GM18873 (cell line): Measurements from ENCODE around the gene CKS1B.

Experiments used
- ATAC-seq: cut with Tn5 transposase; IDR thresholded peaks from one replicate; pipeline ENCODE4 v1.9.1; 2021; ENCODE audit warnings: mild to moderate bottlenecking, moderate library complexity, moderate number of reproducible peaks; ENCODE audit not compliant: unreplicated experiment, low FRiP score

Gene CKS1B

DNA sequence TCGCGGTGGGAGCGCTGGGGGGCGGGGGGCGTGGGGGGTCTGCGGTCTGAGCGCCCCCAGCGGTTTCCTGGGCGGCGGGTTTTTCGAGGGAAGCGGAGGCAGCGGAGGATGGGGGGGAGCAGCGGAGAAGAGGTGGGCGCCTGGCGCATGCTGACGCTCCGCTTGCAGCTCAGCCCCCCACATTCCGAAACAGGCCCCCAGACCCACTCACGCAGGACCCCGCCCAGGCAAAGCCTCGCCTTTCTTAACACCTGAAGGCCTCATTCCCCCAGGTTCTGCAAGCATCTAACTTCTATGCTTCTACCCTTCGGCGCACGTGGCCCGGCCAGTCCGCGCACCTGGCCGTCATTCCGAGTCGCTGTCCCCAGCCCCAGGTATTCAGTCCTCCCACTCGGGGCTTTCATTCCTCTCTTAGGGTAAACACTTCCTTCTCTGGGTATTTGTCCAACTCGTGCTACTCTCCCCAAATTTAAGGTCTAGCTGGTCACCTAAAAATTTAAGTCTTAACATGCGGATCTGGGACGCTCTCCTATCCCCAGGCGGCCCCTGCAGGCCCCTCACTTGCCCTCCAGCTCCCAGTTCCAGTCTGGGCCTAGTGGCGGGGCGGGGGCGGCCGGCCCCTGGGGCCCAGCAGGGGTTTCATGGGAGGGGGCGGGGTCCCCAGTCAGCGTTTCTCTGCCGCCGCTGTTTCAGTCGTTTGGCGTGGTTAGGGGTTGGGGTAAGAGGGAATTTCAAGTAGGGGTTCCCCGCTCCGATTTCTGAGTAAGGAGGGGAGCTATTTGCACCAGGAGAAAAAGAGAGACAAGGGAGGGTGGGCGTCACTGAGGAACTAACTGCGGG is 25.3 kb downstream of the CKS1B start:
- ATAC-seq: no peak

GRCh38 chr1:155000411-155000725 is 25.9 kb downstream of the CKS1B start:
- no peak for ATAC-seq

DNA sequence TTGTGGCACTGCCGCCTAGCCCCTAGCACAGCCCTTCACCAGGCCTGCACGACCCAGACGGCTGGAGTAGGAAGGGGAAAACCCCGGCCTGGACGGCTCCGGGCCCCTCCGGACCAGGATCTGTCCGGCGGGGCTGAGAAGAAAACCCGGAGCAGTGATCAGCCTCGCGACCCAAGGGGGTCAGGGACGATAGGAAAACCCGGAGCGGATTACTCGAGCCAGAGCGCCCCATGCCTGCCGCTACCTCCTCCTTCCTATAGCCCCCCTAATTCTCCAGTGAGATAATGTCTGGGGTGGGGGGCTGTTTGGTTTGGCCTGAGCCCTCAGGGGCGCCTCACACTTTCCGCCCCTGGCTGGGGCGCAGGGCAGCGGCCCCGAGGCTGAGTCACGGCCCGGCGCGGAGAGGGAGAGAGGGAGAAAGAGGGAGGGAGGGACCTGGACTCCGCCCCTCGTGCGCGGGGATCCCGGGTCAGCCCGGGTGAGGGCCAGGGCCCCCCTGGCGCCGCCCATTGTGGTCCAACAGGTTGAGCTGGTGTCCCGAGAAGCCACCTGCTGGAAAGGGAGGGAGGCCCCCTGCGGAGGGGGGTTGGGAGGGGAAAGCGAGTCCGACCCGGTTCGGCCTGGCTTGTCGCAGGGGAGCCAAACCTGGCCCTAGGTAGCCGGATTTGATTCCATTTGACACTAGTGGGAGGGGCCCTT is 26.4 kb downstream of the CKS1B start:
- peak; percentile 31 for ATAC-seq

DNA sequence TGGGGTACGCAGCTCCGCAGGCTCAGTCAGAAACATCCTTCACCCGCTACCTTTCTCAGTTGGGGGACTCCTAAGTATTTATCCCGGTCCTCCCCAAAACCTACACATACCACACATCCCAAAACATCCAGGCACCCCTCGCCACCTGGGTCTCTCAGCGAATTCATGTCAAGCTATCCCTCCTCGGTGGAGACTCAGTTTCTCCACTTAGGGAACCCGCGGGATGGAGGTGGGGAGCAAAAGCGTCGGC is 26.9 kb downstream of the CKS1B start:
- no peak for ATAC-seq

- ATAC-seq: peak; percentile 50
Observed at GRCh38 chr1:155001675-155002463, 27.4 kb downstream of the CKS1B start.

DNA sequence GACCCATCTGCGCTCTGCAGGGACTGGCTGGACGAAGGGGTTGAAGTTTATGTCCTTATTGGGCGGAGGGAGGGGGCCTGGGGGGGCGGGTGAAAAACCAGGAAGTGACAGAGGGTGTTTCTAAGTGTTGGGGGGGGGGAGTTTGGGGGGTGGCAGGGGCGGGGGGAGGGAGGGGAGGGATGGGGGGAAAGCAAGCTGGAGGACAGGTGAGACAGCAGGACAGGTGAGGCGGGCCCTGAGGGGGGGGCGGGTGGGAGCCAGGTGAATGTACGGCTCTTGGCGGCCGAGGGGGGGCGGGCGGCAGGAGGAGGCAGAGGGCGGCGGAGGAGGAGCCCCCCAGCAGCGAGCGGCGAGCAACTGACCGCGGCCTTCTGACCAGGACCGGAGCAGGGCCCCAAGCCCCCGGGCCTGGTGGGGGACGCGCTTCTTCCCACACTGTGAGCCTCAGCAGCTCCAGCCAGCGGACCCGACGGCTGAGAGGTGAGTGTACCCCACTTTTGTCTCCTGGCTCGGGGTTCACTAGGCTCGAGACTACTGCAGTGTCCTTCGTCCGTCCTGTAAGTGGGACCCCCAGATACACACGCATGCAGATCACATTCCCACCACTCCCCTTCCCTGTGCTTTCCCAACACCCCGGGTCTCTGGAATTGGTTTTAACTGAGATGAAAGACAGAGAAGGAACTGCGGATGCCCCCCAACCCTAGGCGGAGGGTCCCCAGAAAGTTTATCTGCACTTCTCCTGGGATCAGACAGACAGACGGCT is 28.2 kb downstream of the CKS1B start, which contains the start of gene ZBTB7B:
ZBTB7B (plus strand) TSS at position 339 of the 763 bp plus-strand sequence. CDS start 11,859 bp downstream, outside the sequence.
- ATAC-seq: no peak

- ATAC-seq: no peak
Observed at GRCh38 chr1:155003227-155003765, 28.8 kb downstream of the CKS1B start.

DNA sequence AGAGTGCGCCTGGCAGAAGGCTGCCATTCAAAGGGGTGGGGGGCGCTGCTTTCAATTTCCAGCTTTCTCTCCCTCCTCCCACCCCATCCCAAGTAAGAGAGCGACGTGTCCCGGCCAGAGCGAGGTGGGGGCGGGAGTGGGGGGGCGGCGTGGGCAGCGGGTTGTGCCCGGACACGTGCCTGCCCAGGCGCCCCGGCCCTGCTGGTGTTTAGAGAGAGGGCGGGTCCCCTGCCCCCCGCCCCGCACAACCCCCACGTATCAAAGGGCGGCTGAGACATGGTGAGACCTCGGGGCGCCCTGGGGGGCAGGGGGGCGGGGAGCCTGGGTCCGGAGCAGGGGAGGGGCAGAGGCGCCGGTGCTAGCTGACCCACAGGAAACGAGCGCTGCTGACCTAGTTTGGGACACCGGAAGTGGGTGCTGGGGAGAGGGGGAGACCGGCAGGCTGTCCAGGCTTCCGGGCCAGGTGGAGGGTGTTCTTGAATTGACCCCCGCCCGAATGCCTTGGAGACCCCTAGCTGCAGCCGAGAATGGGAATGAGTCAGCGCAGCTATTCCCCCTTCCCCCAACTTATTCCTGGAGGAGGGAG is 29.4 kb downstream of the CKS1B start:
- no peak for ATAC-seq

DNA sequence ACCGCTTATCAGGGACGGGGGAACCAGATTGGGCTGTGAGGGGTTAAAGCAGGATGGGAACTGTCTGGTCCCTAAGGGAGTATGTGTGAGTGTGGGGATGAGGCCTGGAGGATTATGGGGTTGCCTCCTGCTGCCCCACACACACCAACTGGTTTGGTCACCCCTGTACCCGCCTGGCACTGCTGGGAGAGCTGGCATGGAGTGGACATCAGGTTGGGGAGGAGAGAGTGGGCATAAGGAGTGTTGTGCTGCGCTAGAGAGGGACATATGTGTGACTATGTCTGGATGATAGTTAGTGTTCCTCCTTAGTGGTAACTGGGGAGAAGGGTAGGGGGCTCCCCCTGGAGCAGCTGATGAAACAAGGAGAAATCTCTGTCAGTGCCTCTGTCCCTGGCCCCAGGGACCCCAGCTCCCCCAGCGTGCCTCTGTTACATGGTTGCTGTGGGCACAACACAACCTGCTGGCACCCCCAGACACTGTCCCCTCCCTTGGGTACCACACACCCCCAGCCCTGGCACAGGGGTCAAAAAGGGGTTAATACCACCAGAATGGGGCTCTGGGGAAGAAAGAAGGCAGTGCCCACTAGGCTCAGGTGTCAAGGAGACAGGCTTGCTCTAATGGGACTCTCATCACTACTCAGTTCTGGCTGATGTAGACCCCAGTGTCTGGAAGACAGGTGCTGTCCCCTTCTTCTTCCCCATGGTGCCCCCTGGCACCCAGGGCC is 30.0 kb downstream of the CKS1B start:
- ATAC-seq: no peak

DNA sequence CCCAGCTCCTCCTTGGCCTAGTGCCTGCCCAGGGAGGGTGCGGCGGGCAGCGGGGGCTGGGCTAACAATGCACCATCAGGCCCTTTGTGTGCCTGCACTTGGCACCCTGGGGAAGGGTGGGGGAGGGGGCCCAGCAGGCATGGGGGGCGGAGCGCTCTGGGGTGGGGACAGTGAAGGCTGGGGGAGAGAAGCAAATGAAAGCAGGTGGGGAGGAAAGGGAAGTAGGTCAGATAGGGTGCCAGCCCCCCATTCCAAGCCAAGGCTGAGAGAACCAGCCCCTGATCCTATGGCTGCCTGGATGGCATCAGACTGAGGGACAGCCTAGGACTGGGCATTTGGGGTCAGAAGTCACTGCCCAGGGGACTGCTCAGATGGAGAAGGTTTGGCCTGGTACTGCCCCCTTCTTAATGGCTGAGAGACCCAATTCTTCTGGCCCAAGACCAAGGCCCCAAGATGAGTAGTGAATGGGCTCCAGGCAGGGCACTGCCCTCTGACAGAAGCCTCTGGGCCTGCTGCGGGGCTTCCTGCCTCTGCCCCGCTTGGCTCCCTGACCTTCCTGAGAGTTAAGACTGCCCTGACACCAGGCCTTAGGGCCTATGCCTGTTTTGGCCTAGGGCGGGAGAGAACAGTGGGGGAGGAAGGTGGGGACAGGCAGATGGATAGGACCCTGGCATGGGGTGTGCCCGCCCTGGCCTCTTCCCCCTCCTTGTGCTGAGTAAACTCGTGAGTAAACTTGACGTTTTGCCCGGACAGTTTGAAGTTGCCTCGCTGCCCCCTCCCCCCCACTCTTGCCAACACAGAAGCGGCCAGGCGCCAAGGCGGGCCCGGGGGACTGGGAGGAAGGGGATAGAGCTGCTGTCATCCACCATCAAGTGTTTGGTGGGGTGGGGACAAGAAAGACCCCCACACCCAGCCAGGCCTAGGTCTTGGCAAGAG is 30.9 kb downstream of the CKS1B start:
- ATAC-seq: no peak

- ATAC-seq: no peak
Observed at GRCh38 chr1:155006601-155007101, 32.2 kb downstream of the CKS1B start.

GRCh38 chr1:155007251-155007828 is 32.9 kb downstream of the CKS1B start:
- no peak for ATAC-seq

DNA sequence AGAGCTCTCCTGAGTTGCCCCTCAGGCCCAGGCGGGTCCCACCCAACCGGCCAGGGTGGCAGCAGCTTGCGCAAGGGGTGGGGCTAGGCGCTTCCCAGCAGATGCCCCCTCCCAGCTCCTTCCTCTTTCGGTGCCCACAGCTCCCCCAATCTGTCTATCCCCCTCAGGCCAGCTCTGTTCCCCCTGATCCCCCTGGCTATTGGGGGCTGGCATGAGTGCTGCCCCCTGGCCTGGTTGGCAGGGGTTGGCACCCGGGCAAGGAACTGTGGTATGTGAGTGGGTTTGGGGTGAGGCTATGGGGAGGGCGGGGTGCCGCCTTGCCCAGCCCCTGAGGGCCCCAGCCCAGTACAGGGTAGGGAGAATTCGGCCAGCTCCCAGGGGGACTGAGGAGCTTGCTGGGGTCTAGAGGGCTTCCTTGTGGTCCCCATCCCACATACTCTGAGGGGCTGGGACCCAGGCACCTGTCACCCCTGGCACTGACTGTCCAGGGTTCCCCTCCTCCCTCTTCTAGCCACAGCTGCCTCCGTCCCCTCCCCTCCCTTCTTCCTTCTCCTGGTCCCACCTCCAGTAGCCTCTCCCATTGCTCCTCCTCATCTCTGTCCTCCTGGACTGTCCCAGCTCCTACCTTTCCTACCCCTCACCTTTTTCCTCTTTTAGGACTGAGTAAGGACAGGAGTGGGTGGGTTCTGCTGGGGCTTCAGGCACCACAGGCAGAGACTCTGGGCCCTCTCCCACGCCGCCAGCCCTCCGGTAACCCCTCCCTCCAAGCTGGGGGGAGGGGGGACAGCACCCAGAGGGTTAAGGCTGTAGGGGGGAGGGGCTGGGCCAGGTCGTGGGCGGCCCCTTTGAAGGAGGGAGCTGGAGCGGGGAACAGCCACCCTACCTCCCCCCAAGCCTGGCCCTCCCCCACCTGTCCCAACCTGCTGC is 33.8 kb downstream of the CKS1B start:
- no peak for ATAC-seq

- ATAC-seq: no peak
Observed at GRCh38 chr1:155009221-155009711, 34.8 kb downstream of the CKS1B start.

DNA sequence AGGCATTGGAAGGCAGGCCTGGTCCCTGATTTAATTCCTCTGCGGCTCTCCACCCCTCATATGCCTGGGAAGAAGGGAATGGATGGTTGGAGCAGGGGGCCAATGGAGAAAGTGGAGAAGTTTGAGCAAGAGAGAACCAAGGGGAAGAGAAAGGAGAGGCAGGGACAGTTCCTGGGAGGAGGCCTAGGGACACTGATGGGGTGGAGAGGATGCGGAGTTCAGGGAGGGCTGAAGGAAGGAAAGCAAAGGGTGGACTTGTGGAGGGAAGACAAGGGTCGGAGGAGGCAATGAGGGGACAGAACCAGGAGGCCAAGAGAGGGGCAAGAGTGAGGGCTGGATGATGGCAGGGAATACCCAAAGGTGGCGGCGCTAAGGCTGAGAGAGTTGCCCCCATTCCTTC is 35.3 kb downstream of the CKS1B start:
- ATAC-seq: no peak

- ATAC-seq: no peak
Observed at GRCh38 chr1:155010211-155010918, 35.9 kb downstream of the CKS1B start.
